IPS-11a (cell line): ENCODE results near the gene FMNL2.

Experiments used
- H3K4me3 ChIP-seq: one replicate; pipeline ENCODE4 v1.5.1; 2013; ENCODE audit warnings: low read depth, low read length, control low read depth

FMNL2 gene

DNA sequence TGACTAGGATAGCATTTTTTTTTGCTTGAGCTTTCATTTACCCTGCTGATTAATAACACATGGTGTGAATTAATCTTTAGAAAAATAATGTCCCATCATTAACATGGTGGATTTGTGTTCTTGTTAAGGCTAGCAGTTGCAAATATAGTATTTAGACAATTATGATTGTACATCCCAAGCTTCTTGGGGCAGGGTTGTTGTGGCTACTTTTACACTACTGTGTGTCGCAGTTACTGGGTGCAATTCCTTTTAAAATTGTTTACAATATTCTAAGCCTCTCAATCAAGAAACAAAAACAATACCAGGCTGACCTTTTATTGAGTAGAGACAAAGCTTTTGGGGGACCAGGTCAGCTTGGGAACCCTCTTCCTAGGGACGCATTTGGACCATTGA lies 2.5 kb downstream of the FMNL2 start:
- no peak overlapping the region for H3K4me3 ChIP-seq

GRCh38 chr2:152339556-152340286 lies 4.7 kb downstream of the FMNL2 start:
- no peak overlapping the region for H3K4me3 ChIP-seq

- no peak overlapping the region for H3K4me3 ChIP-seq
These were observed 7.5 kb downstream of the FMNL2 start for GRCh38 chr2:152342259-152343046.

GRCh38 chr2:152343426-152343825 lies 8.5 kb downstream of the FMNL2 start:
- no peak overlapping the region for H3K4me3 ChIP-seq

GRCh38 chr2:152344579-152345195 lies 9.7 kb downstream of the FMNL2 start:
- H3K4me3 ChIP-seq, result no peak overlapping the region

- no peak overlapping the region for H3K4me3 ChIP-seq
These were observed 12.1 kb downstream of the FMNL2 start for GRCh38 chr2:152347076-152347475.

DNA sequence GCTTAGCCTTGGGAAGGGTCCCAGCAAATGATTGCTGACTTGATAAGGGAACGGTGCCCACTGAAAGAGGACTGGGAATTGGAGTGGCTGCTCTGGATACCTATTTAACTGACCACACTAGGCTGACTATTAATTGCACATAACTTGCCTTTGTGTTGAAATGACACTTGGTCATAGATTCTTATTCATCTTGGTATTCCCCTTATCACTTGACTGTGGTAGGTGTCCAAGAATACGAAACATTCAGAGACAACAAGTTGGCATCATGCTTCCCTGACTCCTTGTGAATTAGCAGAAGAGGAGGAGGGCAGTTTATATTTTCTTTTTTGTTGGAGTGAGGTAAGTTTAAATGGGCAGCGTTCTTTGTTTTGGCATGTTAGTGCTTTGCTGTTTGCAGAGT lies 13.4 kb downstream of the FMNL2 start:
- no peak overlapping the region for H3K4me3 ChIP-seq

DNA sequence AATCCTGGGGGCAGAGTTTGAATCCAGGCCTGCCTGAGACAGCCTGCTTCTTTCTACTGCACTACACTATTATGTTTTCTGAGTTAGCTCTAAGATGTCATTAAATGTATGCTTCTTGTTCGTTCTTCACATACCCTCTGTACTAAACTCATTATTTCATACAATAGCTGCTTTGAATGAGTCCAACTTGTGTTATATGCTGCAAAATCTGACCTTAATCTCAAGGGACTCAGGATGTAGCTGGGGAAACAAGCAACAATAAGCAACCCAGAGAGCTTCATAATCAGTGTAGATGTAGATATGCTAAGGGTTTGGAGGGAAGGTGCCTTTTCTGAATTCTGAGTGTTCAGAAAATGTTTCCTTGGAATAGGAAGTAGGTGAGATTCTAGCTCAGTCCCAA lies 14.4 kb downstream of the FMNL2 start:
- no peak overlapping the region for H3K4me3 ChIP-seq

- H3K4me3 ChIP-seq, result no peak overlapping the region
These were observed 15.2 kb downstream of the FMNL2 start for GRCh38 chr2:152350155-152350679.

DNA sequence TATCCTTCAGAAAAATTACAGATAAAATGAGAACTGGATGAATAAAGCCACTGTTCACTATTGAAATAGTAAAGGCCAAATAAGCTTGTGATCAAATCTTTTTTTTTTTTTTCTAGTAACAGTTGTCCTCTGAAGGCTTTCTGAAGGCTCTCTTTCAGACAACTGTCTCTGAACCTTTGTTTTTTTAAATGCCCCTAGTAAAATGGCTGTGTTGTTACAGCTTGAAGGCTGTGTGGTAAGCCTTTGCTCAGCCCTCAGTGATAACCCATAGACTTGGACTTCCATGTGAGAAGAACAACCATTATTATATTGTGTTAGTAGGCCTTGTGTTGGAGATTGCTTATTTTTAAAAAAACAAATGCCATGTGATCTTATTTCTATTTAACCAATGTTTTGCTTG lies 17.6 kb downstream of the FMNL2 start:
- H3K4me3 ChIP-seq, result no peak overlapping the region

GRCh38 chr2:152353364-152353763 lies 18.4 kb downstream of the FMNL2 start:
- no peak overlapping the region for H3K4me3 ChIP-seq

GRCh38 chr2:152354069-152354755 lies 19.2 kb downstream of the FMNL2 start:
- H3K4me3 ChIP-seq, result no peak overlapping the region

- H3K4me3 ChIP-seq, result no peak overlapping the region
These were observed 19.9 kb downstream of the FMNL2 start for GRCh38 chr2:152354909-152355308.

- H3K4me3 ChIP-seq, result no peak overlapping the region
These were observed 20.4 kb downstream of the FMNL2 start for GRCh38 chr2:152355409-152355831.

DNA sequence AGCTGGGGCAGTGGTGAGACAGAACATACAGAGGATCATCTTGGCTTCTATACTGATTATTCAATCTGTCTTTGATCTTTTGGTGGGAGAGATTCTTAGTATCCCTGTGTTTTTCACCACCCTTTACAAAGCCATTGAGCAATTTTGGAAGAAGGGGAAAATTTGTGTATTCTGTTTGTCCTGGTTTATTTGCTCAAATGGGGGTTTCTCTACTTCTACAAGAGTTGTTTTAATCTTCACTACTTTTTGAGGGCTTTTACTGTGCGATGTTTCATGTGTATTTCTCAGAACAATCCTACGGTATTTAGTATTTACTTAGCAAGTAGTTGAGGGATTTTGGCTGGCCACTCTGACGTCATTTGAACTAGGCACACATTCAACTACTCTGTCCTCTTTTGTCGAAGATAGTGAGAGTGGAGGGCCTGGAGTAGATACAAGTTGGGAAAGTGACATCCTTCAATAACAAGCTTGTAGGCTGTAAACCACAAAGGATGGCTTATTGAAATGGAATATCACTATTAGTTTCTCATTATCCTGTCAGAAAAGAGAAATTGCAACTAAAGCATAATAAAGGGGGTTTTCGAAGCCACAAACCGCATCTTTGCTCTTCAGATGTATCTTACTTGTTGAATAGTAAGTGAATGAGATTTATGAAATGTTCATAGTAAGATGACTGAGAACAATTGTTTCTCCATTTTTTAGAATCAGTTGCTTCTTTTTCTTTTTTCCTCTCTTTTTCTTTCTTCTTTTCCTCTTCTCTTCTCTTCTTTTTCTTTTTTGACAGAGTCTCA lies 24.8 kb downstream of the FMNL2 start:
- no peak overlapping the region for H3K4me3 ChIP-seq

DNA sequence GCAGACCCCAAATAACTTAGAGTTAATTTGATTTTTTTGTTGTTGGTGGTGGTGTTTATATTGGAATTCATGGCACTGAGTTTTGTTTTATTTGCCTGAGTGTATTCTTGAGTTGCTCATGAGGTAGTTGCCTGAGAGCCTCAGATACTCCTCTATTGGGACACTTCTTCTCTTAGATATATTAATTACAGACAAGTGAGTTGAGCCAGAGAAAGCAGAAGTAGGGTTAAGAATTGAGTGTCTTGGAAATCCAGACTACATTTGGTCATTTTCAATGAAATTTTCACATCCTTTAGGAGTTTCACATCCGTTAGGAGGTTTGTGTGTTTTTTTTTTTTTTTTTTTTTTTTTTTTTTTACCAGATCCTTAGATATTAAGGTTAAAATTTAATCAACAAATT lies 29.0 kb downstream of the FMNL2 start:
- no peak overlapping the region for H3K4me3 ChIP-seq

- no peak overlapping the region for H3K4me3 ChIP-seq
These were observed 32.8 kb downstream of the FMNL2 start for GRCh38 chr2:152367547-152368390.

- no peak overlapping the region for H3K4me3 ChIP-seq
These were observed 34.3 kb downstream of the FMNL2 start for GRCh38 chr2:152369176-152369860.

- no peak overlapping the region for H3K4me3 ChIP-seq
These were observed 35.8 kb downstream of the FMNL2 start for GRCh38 chr2:152370783-152371182.
